Measurements from ENCODE around the gene SERP1.

DNA sequence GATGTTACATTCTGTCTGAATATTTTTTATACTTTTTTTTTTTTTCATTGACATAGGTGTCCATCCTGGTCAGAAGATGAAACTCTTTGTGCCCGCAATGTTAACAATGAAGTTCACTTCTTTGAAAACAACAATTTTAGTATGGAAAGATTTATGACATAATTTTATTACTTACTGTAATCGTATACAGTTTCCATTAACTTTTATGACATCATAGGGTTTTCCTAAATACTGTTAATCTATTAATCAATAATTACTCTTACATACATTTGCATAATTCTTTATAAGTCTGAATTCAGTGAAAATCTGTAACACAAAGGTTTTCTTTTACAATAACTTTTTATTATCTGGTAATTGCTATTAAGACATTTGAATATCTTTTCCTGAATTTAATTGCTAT is 17.9 kb upstream of the SERP1 start:
- TF ChIP-seq, protein P1, sequence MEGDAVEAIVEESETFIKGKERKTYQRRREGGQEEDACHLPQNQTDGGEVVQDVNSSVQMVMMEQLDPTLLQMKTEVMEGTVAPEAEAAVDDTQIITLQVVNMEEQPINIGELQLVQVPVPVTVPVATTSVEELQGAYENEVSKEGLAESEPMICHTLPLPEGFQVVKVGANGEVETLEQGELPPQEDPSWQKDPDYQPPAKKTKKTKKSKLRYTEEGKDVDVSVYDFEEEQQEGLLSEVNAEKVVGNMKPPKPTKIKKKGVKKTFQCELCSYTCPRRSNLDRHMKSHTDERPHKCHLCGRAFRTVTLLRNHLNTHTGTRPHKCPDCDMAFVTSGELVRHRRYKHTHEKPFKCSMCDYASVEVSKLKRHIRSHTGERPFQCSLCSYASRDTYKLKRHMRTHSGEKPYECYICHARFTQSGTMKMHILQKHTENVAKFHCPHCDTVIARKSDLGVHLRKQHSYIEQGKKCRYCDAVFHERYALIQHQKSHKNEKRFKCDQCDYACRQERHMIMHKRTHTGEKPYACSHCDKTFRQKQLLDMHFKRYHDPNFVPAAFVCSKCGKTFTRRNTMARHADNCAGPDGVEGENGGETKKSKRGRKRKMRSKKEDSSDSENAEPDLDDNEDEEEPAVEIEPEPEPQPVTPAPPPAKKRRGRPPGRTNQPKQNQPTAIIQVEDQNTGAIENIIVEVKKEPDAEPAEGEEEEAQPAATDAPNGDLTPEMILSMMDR (IDR thresholded peaks at IDR 0.05; ENCODE audit: extremely low read depth in 1 of 2, insufficient read depth in 1 of 2, low read depth in 1 of 2, low read length in 2 of 2): no peak
- TF ChIP-seq POLR2A (IDR thresholded peaks at IDR 0.05; ENCODE audit: low read depth, low read length): no peak
